T-cell (primary cell): ENCODE results near the gene HLA-DPB1. TPM values are rescaled to one million over a fixed set of nuclear protein-coding genes. Genes with fewer than 3 reads are reported as not detected.

ENCODE experiments used
- ATAC-seq, 4 experiments: fragments of 200-7000 bp in 3 of 4; fragments of 150-1000 bp in 1 of 4; cut with Tn5 transposase; replicated peaks in 1 of 4; 1 replicate in 3 of 4; 2 replicates in 1 of 4; pipeline ENCODE4 v1.10.0; 2021; ENCODE audit warnings: moderate library complexity in 3 of 4, mild to moderate bottlenecking in 2 of 4, moderate number of reproducible peaks in 1 of 4
- CTCF ChIA-PET, 2 donors: fragments of 300-600 bp; sonication (Branson Sonifier 250); formaldehyde crosslinking; loops; one replicate each; lab custom pipeline; 2022; ENCODE audit warnings: antibody characterized with exemption in 2 of 2; lab: Charles Lee
- POLR2A ChIA-PET, 2 donors: fragments of 300-600 bp; sonication (Branson Sonifier 250); formaldehyde crosslinking; loops; one replicate each; lab custom pipeline; 2022; ENCODE audit warnings: antibody characterized with exemption in 2 of 2; lab: Charles Lee
- DNase-seq, 35 experiments: peaks; one replicate each; pipeline versions ENCODE4 v3.0.0 to v3.0.0-alpha.2; 2013 to 2023
- H3K27ac ChIP-seq: one replicate; pipeline ENCODE4 v1.5.1; 2013; ENCODE audit warnings: low read length
- H3K27me3 ChIP-seq, 2 experiments: replicated peaks in 1 of 2; 1 replicate in 1 of 2; 2 replicates in 1 of 2; pipeline versions ENCODE4 v1.6.1 to v1.7.0; 2013; ENCODE audit warnings: low read length in 1 of 2, mixed read lengths in 1 of 2; ENCODE audit not compliant: control insufficient read depth in 2 of 2, insufficient read depth in 2 of 2; ENCODE audit errors: extremely low read depth in 1 of 2
- H3K36me3 ChIP-seq, 2 donors: 1 replicate in 1 of 2; 2 replicates in 1 of 2; pipeline versions ENCODE4 v1.6.1 to v1.7.0; 2013; ENCODE audit warnings: low read length in 1 of 2; ENCODE audit not compliant: control insufficient read depth in 2 of 2, insufficient read depth in 1 of 2; ENCODE audit errors: extremely low read depth in 1 of 2
- H3K4me1 ChIP-seq, 2 experiments: 1 replicate in 1 of 2; 2 replicates in 1 of 2; pipeline versions ENCODE4 v1.6.1 to v1.7.0; 2013; ENCODE audit warnings: low read length in 2 of 2, mixed read lengths in 1 of 2; ENCODE audit not compliant: insufficient read depth in 2 of 2, control insufficient read depth in 1 of 2; ENCODE audit errors: extremely low read depth in 1 of 2
- H3K4me3 ChIP-seq, 2 donors: 1 replicate in 1 of 2; 2 replicates in 1 of 2; pipeline versions ENCODE4 v1.5.1 to v1.7.0; 2013; ENCODE audit warnings: mild to moderate bottlenecking in 2 of 2, low read length in 1 of 2, moderate library complexity in 1 of 2; ENCODE audit not compliant: control insufficient read depth in 1 of 2; ENCODE audit errors: extremely low read depth in 1 of 2
- H3K9me3 ChIP-seq: 2 replicates; pipeline ENCODE4 v1.7.0; 2013
- H3K27ac Mint-ChIP-seq, 2 donors: one replicate each; pipeline ENCODE4 v1.8.0; 2020 to 2021; ENCODE audit warnings: mild to moderate bottlenecking in 2 of 2, mixed read lengths in 2 of 2
- H3K27me3 Mint-ChIP-seq, 2 donors: one replicate each; pipeline ENCODE4 v1.8.0; 2021 to 2022; ENCODE audit warnings: mixed read lengths in 2 of 2
- H3K36me3 Mint-ChIP-seq: one replicate; pipeline ENCODE4 v1.8.0; 2021; ENCODE audit warnings: mixed read lengths
- H3K4me1 Mint-ChIP-seq, 3 donors: one replicate each; pipeline ENCODE4 v1.8.0; 2020 to 2022; ENCODE audit warnings: mixed read lengths in 3 of 3, mild to moderate bottlenecking in 1 of 3
- H3K4me3 Mint-ChIP-seq, 3 donors: one replicate each; pipeline ENCODE4 v1.8.0; 2020 to 2022; ENCODE audit warnings: mild to moderate bottlenecking in 3 of 3, mixed read lengths in 3 of 3, moderate library complexity in 3 of 3
- H3K9me3 Mint-ChIP-seq, 3 donors: one replicate each; pipeline ENCODE4 v1.8.0; 2020 to 2022; ENCODE audit warnings: mixed read lengths in 3 of 3
- WGBS: methylation state at CpG from one replicate; pipeline ENCODE4 v1.1.5; 2013; ENCODE audit warnings: missing lambda C conversion rate; ENCODE audit not compliant: insufficient coverage; 5-methylcytosine and 5-hydroxymethylcytosine counted together
- total RNA-seq, 35 experiments: library from RNA in 6 of 35; stranded (reverse) in 6 of 35; fragments of 120-200 nt in 1 of 35; gene quantifications; one replicate each; pipeline versions ENCODE4 v1.2.1 to v1.2.4 and lab custom pipeline; 2013 to 2026

Gene HLA-DPB1
- total RNA-seq, 5 donors from 2014 or later (not counting 1 experiment from before 2014, with no cell fraction given), result 41.2 to 78.9 (median 58.4) TPM

GRCh38 chr6:33069021-33069738 lies 6.6 kb upstream of the HLA-DPB1 start:
- H3K36me3 ChIP-seq, result peaks cover 0 to 36% of the 10 kb centered on the region in 2 donors
- peaks cover 24% of the 10 kb centered on the region in 3 donors for H3K4me1 Mint-ChIP-seq
- POLR2A ChIA-PET, result no interaction called here
- DNase-seq, result no peak
- ATAC-seq, result no peak
- H3K27me3 ChIP-seq, result peaks cover 0 to 4% of the 10 kb centered on the region in 2 experiments
- no peak overlapping the region for H3K27ac ChIP-seq
- WGBS, result 87% methylated on average over 10 of the region's 10 CpGs
- H3K9me3 ChIP-seq, result no peaks in the 10 kb centered on the region
- peaks cover 18% of the 10 kb centered on the region for H3K36me3 Mint-ChIP-seq
- H3K4me3 Mint-ChIP-seq, result no peak overlapping the region
- no peaks in the 10 kb centered on the region for H3K9me3 Mint-ChIP-seq
- H3K27me3 Mint-ChIP-seq, result no peaks in the 10 kb centered on the region
- no peak overlapping the region for H3K4me3 ChIP-seq
- peaks cover 0 to 18% of the 10 kb centered on the region in 2 experiments for H3K4me1 ChIP-seq
- no peak overlapping the region for H3K27ac Mint-ChIP-seq
- CTCF ChIA-PET, result no interaction called here

GRCh38 chr6:33070909-33071308 lies 4.9 kb upstream of the HLA-DPB1 start:
- Histone ChIP-seq H3K4me3 (no peak overlapping the region), H3K27ac (no peak overlapping the region), H3K27me3 (peaks cover 0 to 5% of the 10 kb centered on the region in 2 experiments), H3K4me1 (peaks cover 0 to 25% of the 10 kb centered on the region in 2 experiments), H3K9me3 (no peaks in the 10 kb centered on the region), H3K36me3 (peaks cover 0 to 29% of the 10 kb centered on the region in 2 donors)
- H3K4me3 Mint-ChIP-seq, result no peak overlapping the region
- no CpG with 5 or more reads among the region's 2 CpGs for WGBS
- H3K27ac Mint-ChIP-seq, result no peak overlapping the region
- H3K9me3 Mint-ChIP-seq, result no peaks in the 10 kb centered on the region
- ATAC-seq (no peak), DNase-seq (no peak)
- peaks cover 32 to 34% (median 33%) of the 10 kb centered on the region in 3 donors for H3K4me1 Mint-ChIP-seq
- no peaks in the 10 kb centered on the region for H3K27me3 Mint-ChIP-seq
- CTCF ChIA-PET, result interaction anchor here in 1 of 2 donors (1.3 kb wide), 1 partner anchor 19 kb away, joined by 3 read pairs; no protein-coding TSS in a partner anchor
- POLR2A ChIA-PET, result interaction anchor here in 1 of 2 donors (0.6 kb wide), 1 partner anchor 43 kb away, joined by 5 read pairs; no protein-coding TSS in a partner anchor
- peaks cover 18% of the 10 kb centered on the region for H3K36me3 Mint-ChIP-seq

GRCh38 chr6:33071569-33071968 lies 4.2 kb upstream of the HLA-DPB1 start:
- Histone ChIP-seq H3K27me3 (peaks cover 0 to 6% of the 10 kb centered on the region in 2 experiments), H3K9me3 (no peaks in the 10 kb centered on the region), H3K4me3 (peak overlapping the region in 1 of 2 donors; percentile 50), H3K36me3 (peaks cover 0 to 26% of the 10 kb centered on the region in 2 donors), H3K4me1 (peaks cover 0 to 31% of the 10 kb centered on the region in 2 experiments), H3K27ac (no peak overlapping the region)
- Mint-ChIP-seq H3K27me3 (no peaks in the 10 kb centered on the region), H3K4me3 (peak overlapping the region; percentile 37 to 80 (median 40)), H3K4me1 (peaks cover 32 to 41% (median 37%) of the 10 kb centered on the region in 3 donors), H3K27ac (peak overlapping the region in 1 of 2 donors; percentile 48), H3K9me3 (no peaks in the 10 kb centered on the region), H3K36me3 (peaks cover 18% of the 10 kb centered on the region)
- ATAC-seq (no peak), DNase-seq (no peak)
- ChIA-PET POLR2A (no interaction called here), CTCF (interaction anchor here in 1 of 2 donors (0.9 to 2.0 kb wide), 3 partner anchors 53 to 58 kb away, joined by 3 to 5 read pairs (median 3); no protein-coding TSS in a partner anchor)
- WGBS, result 57% methylated on average over 3 of the region's 6 CpGs

- Histone ChIP-seq H3K4me1 (peaks cover 0 to 33% of the 10 kb centered on the region in 2 experiments), H3K9me3 (no peaks in the 10 kb centered on the region), H3K27me3 (peaks cover 0 to 6% of the 10 kb centered on the region in 2 experiments), H3K4me3 (peak overlapping the region in 1 of 2 donors; percentile 50), H3K36me3 (peaks cover 0 to 20% of the 10 kb centered on the region in 2 donors), H3K27ac (peak overlapping the region; percentile 57)
- ATAC-seq (no peak), DNase-seq (no peak)
- POLR2A ChIA-PET, result interaction anchor here in 1 of 2 donors (0.7 kb wide), 1 partner anchor 122 kb away, joined by 3 read pairs; no protein-coding TSS in a partner anchor
- peak overlapping the region; percentile 56 to 66 for H3K27ac Mint-ChIP-seq
- no peaks in the 10 kb centered on the region for H3K9me3 Mint-ChIP-seq
- peaks cover 38 to 49% (median 46%) of the 10 kb centered on the region in 3 donors for H3K4me1 Mint-ChIP-seq
- peak overlapping the region; percentile 37 to 80 (median 76) for H3K4me3 Mint-ChIP-seq
- CTCF ChIA-PET, result interaction anchor here in 1 of 2 donors (0.6 to 2.0 kb wide), 6 partner anchors 11 to 177 kb away, joined by 3 to 5 read pairs (median 3); no protein-coding TSS in a partner anchor
- peaks cover 0 to 3% of the 10 kb centered on the region in 2 donors for H3K27me3 Mint-ChIP-seq
- WGBS, result 55% methylated on average over 5 of the region's 7 CpGs
- H3K36me3 Mint-ChIP-seq, result peaks cover 14% of the 10 kb centered on the region
These were observed 3.2 kb upstream of the HLA-DPB1 start for GRCh38 chr6:33072508-33073100.

- H3K27me3 Mint-ChIP-seq, result peaks cover 0 to 3% of the 10 kb centered on the region in 2 donors
- H3K27me3 ChIP-seq, result peaks cover 0 to 6% of the 10 kb centered on the region in 2 experiments
- ATAC-seq, result peak; percentile 64 to 74 (median 71)
- H3K9me3 Mint-ChIP-seq, result no peaks in the 10 kb centered on the region
- peaks cover 45 to 54% (median 52%) of the 10 kb centered on the region in 3 donors for H3K4me1 Mint-ChIP-seq
- peaks cover 0 to 11% of the 10 kb centered on the region in 2 donors for H3K36me3 ChIP-seq
- ChIA-PET POLR2A (interaction anchor here in 1 of 2 donors (1.5 kb wide), 1 partner anchor 44 kb away, joined by 5 read pairs; no protein-coding TSS in a partner anchor), CTCF (interaction anchor here in 1 of 2 donors (0.6 to 2.0 kb wide), 5 partner anchors 11 to 175 kb away, joined by 3 to 5 read pairs (median 3); no protein-coding TSS in a partner anchor)
- H3K9me3 ChIP-seq, result no peaks in the 10 kb centered on the region
- peak within 1 kb of the TSS in 1 of 2 donors; percentile 50 for H3K4me3 ChIP-seq
- peak within 1 kb of the TSS; percentile 57 for H3K27ac ChIP-seq
- peak within 1 kb of the TSS; percentile 66 to 82 for H3K27ac Mint-ChIP-seq
- H3K4me1 ChIP-seq, result peaks cover 0 to 41% of the 10 kb centered on the region in 2 experiments
- DNase-seq, result peak in 32 of 35 experiments; percentile 4 to 78 (median 28)
- 18% methylated on average over 5 of the region's 8 CpGs for WGBS
- H3K36me3 Mint-ChIP-seq, result peaks cover 8% of the 10 kb centered on the region
- peak within 1 kb of the TSS; percentile 76 to 80 (median 80) for H3K4me3 Mint-ChIP-seq
These were observed 2.3 kb upstream of the HLA-DPB1 start, which contains the start of gene HLA-DPA1 for GRCh38 chr6:33073431-33073871. HLA-DPA1 (minus strand) TSS chr6:33073649.
